Measurements from ENCODE around the gene KLHL3.

Gene KLHL3

DNA sequence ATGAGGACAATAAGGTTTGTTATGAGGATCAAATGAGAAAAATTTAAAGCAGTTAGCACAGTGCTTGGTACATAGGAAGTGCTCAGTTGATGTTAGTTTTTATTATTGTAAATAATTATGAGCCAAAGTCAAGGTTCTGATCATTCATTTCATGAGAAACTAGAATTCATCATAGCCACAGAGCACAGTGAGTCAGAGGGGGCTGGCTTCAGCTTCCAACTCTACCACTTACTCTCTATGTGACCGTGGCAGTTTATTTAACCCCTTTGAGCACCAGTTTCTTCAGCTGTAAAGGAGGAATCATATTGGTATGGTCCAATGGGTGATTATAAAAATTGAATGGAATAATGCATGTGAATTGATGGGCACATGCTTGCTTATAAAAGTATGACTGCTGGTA lies 39.4 kb downstream of the KLHL3 start:
- ChIA-PET POLR2A (ENCODE audit: low non-redundant PET) (no interaction called here), CTCF (interaction anchor here (0.6 to 0.9 kb wide), 2 partner anchors 36 to 123 kb away, joined by 3 to 4 read pairs; no protein-coding TSS in a partner anchor)
- TF ChIP-seq, protein P1, sequence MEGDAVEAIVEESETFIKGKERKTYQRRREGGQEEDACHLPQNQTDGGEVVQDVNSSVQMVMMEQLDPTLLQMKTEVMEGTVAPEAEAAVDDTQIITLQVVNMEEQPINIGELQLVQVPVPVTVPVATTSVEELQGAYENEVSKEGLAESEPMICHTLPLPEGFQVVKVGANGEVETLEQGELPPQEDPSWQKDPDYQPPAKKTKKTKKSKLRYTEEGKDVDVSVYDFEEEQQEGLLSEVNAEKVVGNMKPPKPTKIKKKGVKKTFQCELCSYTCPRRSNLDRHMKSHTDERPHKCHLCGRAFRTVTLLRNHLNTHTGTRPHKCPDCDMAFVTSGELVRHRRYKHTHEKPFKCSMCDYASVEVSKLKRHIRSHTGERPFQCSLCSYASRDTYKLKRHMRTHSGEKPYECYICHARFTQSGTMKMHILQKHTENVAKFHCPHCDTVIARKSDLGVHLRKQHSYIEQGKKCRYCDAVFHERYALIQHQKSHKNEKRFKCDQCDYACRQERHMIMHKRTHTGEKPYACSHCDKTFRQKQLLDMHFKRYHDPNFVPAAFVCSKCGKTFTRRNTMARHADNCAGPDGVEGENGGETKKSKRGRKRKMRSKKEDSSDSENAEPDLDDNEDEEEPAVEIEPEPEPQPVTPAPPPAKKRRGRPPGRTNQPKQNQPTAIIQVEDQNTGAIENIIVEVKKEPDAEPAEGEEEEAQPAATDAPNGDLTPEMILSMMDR (conservative IDR thresholded peaks at IDR 0.05; ENCODE audit: low read depth): no peak
- no peak for DNase-seq (ENCODE audit: low spot score)
- H3K27ac ChIP-seq: no peak overlapping the region

DNA sequence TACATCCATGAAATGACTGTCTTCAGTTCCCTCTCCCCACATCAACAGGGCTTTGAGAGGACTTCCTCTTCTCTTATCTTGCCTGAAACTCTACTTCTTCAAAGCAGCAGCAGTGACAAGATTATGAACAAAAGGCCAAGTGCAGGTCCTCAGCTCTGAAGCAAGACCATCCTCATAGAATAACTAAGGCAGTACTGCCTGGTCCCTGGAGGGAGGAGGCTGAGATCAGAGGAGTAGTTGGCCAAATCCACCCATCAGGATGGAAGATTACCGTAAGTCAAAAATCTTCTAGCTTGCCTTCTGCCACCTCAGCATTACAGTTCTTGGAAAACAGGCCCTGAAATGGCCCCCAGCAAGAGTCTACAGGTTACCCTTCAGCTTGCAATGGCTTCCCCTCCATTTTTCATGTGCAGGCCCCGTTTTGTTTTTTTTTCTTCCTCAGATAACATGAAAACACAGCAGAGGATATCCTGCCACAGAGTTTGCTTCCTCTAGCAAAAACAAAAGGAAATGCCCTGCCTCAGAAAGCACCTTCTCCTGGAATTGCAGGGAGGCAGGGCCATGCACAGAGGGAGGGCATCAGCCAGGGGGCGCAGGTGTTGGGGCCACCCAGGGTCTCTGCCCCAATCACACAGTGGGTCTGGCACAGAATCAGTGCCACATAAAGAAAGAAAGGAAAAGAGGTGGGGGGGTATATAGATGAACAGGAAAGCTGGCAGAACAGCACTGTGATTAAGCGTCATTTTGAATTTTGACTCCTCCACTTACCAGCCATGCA lies 40.0 kb downstream of the KLHL3 start:
- TF ChIP-seq, protein P1 (conservative IDR thresholded peaks at IDR 0.05; ENCODE audit: low read depth): no peak
- ChIA-PET POLR2A (ENCODE audit: low non-redundant PET) (no interaction called here), CTCF (interaction anchor here (0.6 to 0.9 kb wide), 5 partner anchors 36 to 1756 kb away, joined by 3 to 5 read pairs (median 4); no protein-coding TSS in a partner anchor)
- no peak overlapping the region for H3K27ac ChIP-seq
- DNase-seq (ENCODE audit: low spot score): no peak

DNA sequence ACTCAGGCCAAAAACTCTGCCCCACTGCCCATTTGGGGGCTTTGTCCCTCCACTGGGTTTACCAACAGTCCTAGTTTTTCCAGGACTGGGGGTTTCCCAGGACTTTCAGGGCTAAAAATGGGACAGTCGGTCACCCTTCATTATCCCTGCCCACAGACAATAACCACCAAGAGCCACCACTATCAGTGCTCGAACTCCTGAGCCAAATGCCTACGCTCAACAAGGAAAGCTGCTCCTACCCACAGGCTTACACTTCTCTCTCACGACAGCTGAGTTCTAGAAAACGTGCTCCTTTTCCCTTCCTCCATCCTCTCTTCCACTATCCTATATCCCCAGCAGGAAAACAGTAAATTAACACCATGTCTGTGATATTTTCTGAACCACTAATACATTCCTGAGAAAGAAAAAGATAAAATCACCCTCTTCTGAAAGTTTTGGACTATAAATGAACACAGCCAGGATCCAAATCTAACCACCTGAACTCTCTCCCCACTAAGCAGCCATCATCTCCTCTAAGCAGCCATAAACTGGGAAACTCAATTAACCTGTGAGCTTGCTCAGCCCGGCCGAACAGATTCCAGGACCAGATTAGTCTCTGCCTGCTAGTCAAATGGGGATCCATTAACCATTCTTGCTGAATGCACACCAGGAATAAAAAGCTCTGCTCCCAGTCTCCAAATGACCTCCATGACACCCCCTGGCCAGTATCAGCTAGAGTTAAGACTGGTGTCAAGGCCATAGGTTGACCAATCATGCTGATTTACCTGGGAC lies 41.8 kb downstream of the KLHL3 start:
- H3K27ac ChIP-seq: no peak overlapping the region
- TF ChIP-seq, protein P1 (conservative IDR thresholded peaks at IDR 0.05; ENCODE audit: low read depth): no peak
- ChIA-PET POLR2A (ENCODE audit: low non-redundant PET) (no interaction called here), CTCF (interaction anchor here (0.6 to 1.4 kb wide), 5 partner anchors 9 to 187 kb away, joined by 3 to 7 read pairs (median 4); no protein-coding TSS in a partner anchor)
- DNase-seq (ENCODE audit: low spot score): no peak

DNA sequence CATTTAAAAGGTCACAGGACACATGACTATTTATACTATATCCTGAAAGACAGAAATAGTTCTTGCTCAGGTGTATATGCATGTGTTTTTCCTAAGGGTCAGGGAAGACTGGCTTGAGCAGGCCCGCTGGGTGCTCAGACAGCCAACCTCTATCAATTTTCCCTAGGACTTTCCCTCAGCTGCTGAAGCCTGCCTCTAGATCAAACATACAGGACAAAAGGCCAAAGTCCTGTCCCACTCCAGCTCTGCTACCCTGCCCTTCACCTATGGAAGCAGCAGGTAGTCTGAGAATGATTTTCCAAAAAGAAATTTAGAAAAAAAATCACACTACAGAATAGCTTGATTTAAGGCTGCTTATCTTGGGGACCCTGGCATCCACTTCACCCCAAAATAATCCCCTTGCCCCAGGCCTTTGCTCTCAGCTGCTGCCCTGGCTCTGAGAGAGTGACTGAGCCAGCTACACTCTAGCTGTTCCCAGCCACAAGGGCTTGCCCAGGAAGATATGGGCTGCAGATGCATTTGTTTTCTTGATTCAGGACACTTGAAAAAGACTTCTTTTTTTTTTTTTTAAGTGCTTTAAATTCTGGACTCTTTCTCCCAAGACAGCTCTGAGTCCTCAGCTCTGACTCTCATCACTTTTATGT lies 42.5 kb downstream of the KLHL3 start:
- POLR2A ChIA-PET (ENCODE audit: low non-redundant PET): no interaction called here
- CTCF ChIA-PET: interaction anchor here (0.6 to 1.0 kb wide), 2 partner anchors 24 to 64 kb away, joined by 3 to 4 read pairs; no protein-coding TSS in a partner anchor
- DNase-seq (ENCODE audit: low spot score): no peak
- no peak overlapping the region for H3K27ac ChIP-seq
- TF ChIP-seq, protein P1 (conservative IDR thresholded peaks at IDR 0.05; ENCODE audit: low read depth): no peak

DNA sequence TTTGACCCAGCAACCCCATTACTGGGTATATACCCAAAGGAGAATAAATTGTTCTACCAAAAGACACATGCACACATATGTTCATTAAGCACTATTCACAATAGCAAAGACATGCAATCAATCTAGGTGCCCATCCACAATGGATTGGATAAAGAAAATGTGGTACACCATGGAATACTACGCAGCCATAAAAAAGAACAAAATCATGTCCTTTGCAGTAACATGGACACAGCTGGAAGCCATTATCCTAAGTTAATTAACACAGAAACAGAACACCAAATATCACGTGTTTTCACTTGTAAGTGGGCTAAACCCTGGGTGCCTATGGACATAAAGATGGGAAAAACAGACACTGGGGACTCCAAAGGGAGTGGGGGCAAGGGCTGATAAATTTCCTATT lies 46.6 kb downstream of the KLHL3 start:
- H3K27ac ChIP-seq: no peak overlapping the region
- DNase-seq (ENCODE audit: low spot score): no peak
- CTCF ChIA-PET: interaction anchor here (0.8 kb wide), 1 partner anchor 60 kb away, joined by 4 read pairs; no protein-coding TSS in a partner anchor
- TF ChIP-seq, protein P1 (conservative IDR thresholded peaks at IDR 0.05; ENCODE audit: low read depth): no peak
- POLR2A ChIA-PET (ENCODE audit: low non-redundant PET): no interaction called here
